Anterior cingulate cortex (tissue), 58 donors: Measurements from ENCODE around the gene DPP6.

ENCODE experiments used
- DNase-seq, 58 donors: peaks; one replicate each; lab custom pipeline; 2025; lab: John Stamatoyannopoulos, UW

Gene DPP6

GRCh38 chr7:154736389-154736788 is 684.2 kb downstream of the DPP6 start:
- no peak for DNase-seq

GRCh38 chr7:154738216-154738615 is 686.0 kb downstream of the DPP6 start:
- no peak for DNase-seq

- no peak for DNase-seq
Observed at GRCh38 chr7:154741131-154741530, 688.9 kb downstream of the DPP6 start.

- peak in 15 of 58 donors; percentile 10 to 48 (median 24) for DNase-seq
Observed at GRCh38 chr7:154743206-154743605, 691.0 kb downstream of the DPP6 start.

- peak in 49 of 58 donors; percentile 3 to 76 (median 43) for DNase-seq
Observed at GRCh38 chr7:154744256-154744860, 692.2 kb downstream of the DPP6 start.

GRCh38 chr7:154744861-154745258 is 692.7 kb downstream of the DPP6 start:
- no peak for DNase-seq

- DNase-seq = peak in 2 of 58 donors; percentile 33 to 74
Observed at GRCh38 chr7:154746571-154747360, 694.6 kb downstream of the DPP6 start.

GRCh38 chr7:154748089-154748786 is 696.0 kb downstream of the DPP6 start:
- DNase-seq = no peak

- DNase-seq = peak in 7 of 58 donors; percentile 7 to 65 (median 20)
Observed at GRCh38 chr7:154750353-154750801, 698.2 kb downstream of the DPP6 start.

- DNase-seq = no peak
Observed at GRCh38 chr7:154753226-154753625, 701.0 kb downstream of the DPP6 start.

GRCh38 chr7:154757756-154758155 is 705.6 kb downstream of the DPP6 start:
- DNase-seq = no peak

GRCh38 chr7:154759989-154760388 is 707.8 kb downstream of the DPP6 start:
- DNase-seq = no peak

- no peak for DNase-seq
Observed at GRCh38 chr7:154765118-154765517, 712.9 kb downstream of the DPP6 start.

GRCh38 chr7:154767142-154767541 is 714.9 kb downstream of the DPP6 start:
- DNase-seq = peak in 17 of 58 donors; percentile 17 to 82 (median 36)

GRCh38 chr7:154767821-154768415 is 715.7 kb downstream of the DPP6 start:
- DNase-seq = peak in 1 of 58 donors; percentile 23

GRCh38 chr7:154769001-154769400 is 716.8 kb downstream of the DPP6 start:
- DNase-seq = no peak

GRCh38 chr7:154769527-154769926 is 717.3 kb downstream of the DPP6 start:
- DNase-seq = no peak

GRCh38 chr7:154770361-154770760 is 718.2 kb downstream of the DPP6 start:
- no peak for DNase-seq

- DNase-seq = no peak
Observed at GRCh38 chr7:154770962-154771361, 718.8 kb downstream of the DPP6 start.

- DNase-seq = no peak
Observed at GRCh38 chr7:154774303-154774969, 722.2 kb downstream of the DPP6 start.
